GM12873 (cell line): ENCODE results near the gene UGT1A8.

Experiments used
- TF ChIP-seq, protein P1 (sequence below): IDR thresholded peaks from 2 replicates; pipeline ENCODE4 v1.5.1; 2012; ENCODE audit warnings: low read depth, mild to moderate bottlenecking, moderate library complexity, low read length, control low read depth; ENCODE audit not compliant: insufficient read depth; ENCODE audit errors: missing control alignments

UGT1A8 gene

GRCh38 chr2:233761040-233761769, 143.8 kb downstream of the UGT1A8 start:
- TF ChIP-seq, protein P1, sequence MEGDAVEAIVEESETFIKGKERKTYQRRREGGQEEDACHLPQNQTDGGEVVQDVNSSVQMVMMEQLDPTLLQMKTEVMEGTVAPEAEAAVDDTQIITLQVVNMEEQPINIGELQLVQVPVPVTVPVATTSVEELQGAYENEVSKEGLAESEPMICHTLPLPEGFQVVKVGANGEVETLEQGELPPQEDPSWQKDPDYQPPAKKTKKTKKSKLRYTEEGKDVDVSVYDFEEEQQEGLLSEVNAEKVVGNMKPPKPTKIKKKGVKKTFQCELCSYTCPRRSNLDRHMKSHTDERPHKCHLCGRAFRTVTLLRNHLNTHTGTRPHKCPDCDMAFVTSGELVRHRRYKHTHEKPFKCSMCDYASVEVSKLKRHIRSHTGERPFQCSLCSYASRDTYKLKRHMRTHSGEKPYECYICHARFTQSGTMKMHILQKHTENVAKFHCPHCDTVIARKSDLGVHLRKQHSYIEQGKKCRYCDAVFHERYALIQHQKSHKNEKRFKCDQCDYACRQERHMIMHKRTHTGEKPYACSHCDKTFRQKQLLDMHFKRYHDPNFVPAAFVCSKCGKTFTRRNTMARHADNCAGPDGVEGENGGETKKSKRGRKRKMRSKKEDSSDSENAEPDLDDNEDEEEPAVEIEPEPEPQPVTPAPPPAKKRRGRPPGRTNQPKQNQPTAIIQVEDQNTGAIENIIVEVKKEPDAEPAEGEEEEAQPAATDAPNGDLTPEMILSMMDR: no peak

DNA sequence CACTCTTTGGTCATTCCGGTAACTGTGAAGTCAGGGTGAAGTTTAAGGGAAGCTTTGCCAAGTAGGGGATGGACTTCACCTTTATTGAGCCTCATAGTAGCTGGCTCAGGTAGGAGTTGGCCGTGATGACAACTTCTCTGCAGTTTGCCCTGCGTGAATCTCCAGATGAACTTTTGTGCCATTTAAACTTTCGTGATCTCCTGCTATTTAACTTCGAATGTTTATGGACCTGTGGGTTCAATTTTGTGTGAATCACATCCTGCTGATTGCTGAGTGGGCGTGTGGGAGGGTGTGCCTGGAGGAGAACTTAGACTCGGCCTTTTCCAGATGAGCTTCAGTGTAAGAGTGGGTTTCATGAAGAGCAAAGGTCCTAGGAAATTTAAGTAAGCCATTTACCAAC, 146.8 kb downstream of the UGT1A8 start:
- TF ChIP-seq, protein P1: no peak

DNA sequence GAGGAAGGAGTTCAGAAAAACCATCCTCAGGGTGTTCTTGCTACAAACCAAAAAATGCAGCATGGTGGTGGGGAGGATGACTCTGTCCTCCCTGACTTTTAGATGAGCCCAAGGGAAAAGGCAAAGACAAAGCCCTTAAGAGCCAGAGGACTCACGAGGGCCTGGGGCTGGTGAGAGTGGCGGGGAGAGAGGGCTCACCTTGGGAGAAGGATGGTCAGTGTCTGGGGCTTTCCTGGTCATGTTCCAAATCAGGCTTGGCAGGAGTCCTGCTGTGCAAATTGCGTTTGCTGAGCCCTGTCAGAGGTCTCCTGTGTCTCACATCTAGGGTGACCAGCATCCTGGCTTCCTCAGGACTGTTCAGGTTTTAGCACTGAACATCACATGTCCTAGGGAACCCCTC, 147.3 kb downstream of the UGT1A8 start:
- TF ChIP-seq, protein P1: no peak

DNA sequence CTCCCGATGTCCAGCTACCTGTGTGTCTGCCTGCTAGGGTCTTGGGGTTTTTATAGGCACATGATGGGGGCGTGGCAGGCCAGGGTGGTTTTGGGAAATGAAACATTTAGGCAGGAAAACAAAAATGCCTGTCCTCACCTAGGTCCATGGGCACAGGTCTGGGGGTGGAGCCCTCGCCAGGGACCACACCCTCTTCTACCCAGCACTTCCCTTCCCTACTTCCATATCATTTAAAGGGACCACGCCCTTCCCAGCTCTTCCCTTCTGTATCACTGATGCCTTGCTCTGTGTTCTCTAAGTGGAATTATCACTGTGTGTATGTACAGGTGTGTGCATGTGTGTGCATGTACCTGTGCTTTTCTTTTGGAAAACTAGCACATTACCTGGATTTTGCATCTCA, 149.0 kb downstream of the UGT1A8 start:
- TF ChIP-seq, protein P1: no peak

DNA sequence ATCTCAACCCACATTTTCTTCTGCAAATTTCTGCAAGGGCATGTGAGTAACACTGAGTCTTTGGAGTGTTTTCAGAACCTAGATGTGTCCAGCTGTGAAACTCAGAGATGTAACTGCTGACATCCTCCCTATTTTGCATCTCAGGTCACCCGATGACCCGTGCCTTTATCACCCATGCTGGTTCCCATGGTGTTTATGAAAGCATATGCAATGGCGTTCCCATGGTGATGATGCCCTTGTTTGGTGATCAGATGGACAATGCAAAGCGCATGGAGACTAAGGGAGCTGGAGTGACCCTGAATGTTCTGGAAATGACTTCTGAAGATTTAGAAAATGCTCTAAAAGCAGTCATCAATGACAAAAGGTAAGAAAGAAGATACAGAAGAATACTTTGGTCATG, 150.6 kb downstream of the UGT1A8 start:
- TF ChIP-seq, protein P1: no peak

DNA sequence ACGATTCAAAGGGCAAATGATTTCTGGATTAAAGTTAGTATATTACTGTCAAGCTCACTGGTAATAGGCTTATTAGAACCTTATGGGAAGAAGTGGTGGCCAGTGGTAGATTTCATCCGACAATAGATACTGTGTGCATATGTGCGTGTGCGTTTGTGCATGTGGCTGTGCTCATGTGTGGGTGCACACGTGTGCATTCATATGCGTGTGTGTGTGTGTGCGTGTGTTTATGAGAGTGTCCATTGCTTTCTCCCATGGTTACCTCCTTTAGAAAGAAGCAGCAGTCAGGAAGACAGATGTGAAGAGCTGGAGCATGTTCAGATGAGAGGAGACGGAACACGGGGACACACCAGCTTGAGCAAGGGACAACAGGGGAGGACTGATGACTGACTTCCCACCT, 151.8 kb downstream of the UGT1A8 start:
- TF ChIP-seq, protein P1: no peak

- TF ChIP-seq, protein P1: no peak
Observed at GRCh38 chr2:233772153-233772552, 154.7 kb downstream of the UGT1A8 start.
